ENCODE data around the gene KCNJ15. TPM values are rescaled to one million over a fixed set of nuclear protein-coding genes. Genes with fewer than 3 reads are reported as not detected.

The KCNJ15 gene
- total RNA-seq, 2 donors from 2014 or later = not detected

- Histone ChIP-seq H3K9ac (ENCODE audit: extremely low read depth, low read length, poor library complexity, severe bottlenecking) (no peak overlapping the region), H3K4me3 (ENCODE audit: low read length) (no peak overlapping the region), H3K36me3 (ENCODE audit: control insufficient read depth, insufficient read depth, low read length) (no peaks in the 10 kb centered on the region), H3K9me3 (ENCODE audit: control insufficient read depth, low read length) (no peaks in the 10 kb centered on the region), H3K27ac (ENCODE audit: low read depth, low read length) (no peak overlapping the region), H3K4me1 (ENCODE audit: control insufficient read depth, insufficient read depth, low read length) (no peaks in the 10 kb centered on the region), H3K27me3 (ENCODE audit: control insufficient read depth, insufficient read depth, low read length, poor library complexity, severe bottlenecking) (no peaks in the 10 kb centered on the region)
- Mint-ChIP-seq H3K9me3 (no peaks in the 10 kb centered on the region), H3K27me3 (ENCODE audit: insufficient read depth) (peaks cover 2% of the 10 kb centered on the region), H3K4me1 (peaks cover 17% of the 10 kb centered on the region), H3K4me3 (no peak overlapping the region), H3K36me3 (ENCODE audit: low read depth) (no peaks in the 10 kb centered on the region), H3K27ac (no peak overlapping the region)
- no peak for DNase-seq
- no peak for TF ChIP-seq CTCF (conservative IDR thresholded peaks at IDR 0.05)
- WGBS, 2 experiments (ENCODE audit: insufficient coverage in 1 of 2, insufficient read length in 1 of 2) = 83 to 93% methylated on average over 1 to 3 of the region's 5 CpGs
These were observed 876 bp downstream of the KCNJ15 start for GRCh38 chr21:38257667-38258066.

GRCh38 chr21:38258521-38259485 is 2.0 kb downstream of the KCNJ15 start:
- Mint-ChIP-seq H3K27ac (no peak overlapping the region), H3K9me3 (no peaks in the 10 kb centered on the region), H3K27me3 (ENCODE audit: insufficient read depth) (peaks cover 2% of the 10 kb centered on the region), H3K4me3 (no peak overlapping the region), H3K36me3 (ENCODE audit: low read depth) (no peaks in the 10 kb centered on the region), H3K4me1 (peaks cover 17% of the 10 kb centered on the region)
- WGBS, 2 experiments (ENCODE audit: insufficient coverage in 1 of 2, insufficient read length in 1 of 2) = 92 to 93% methylated on average over 7 to 14 of the region's 17 CpGs
- Histone ChIP-seq H3K27ac (ENCODE audit: low read depth, low read length) (no peak overlapping the region), H3K4me3 (ENCODE audit: low read length) (no peak overlapping the region), H3K9ac (ENCODE audit: extremely low read depth, low read length, poor library complexity, severe bottlenecking) (no peak overlapping the region), H3K27me3 (ENCODE audit: control insufficient read depth, insufficient read depth, low read length, poor library complexity, severe bottlenecking) (no peaks in the 10 kb centered on the region), H3K4me1 (ENCODE audit: control insufficient read depth, insufficient read depth, low read length) (no peaks in the 10 kb centered on the region), H3K36me3 (ENCODE audit: control insufficient read depth, insufficient read depth, low read length) (no peaks in the 10 kb centered on the region), H3K9me3 (ENCODE audit: control insufficient read depth, low read length) (no peaks in the 10 kb centered on the region)
- TF ChIP-seq CTCF (conservative IDR thresholded peaks at IDR 0.05) = no peak
- no peak for DNase-seq

- Mint-ChIP-seq H3K9me3 (no peaks in the 10 kb centered on the region), H3K27me3 (ENCODE audit: insufficient read depth) (peaks cover 2% of the 10 kb centered on the region), H3K27ac (no peak overlapping the region), H3K36me3 (ENCODE audit: low read depth) (no peaks in the 10 kb centered on the region), H3K4me1 (peaks cover 17% of the 10 kb centered on the region), H3K4me3 (no peak overlapping the region)
- H3K9ac ChIP-seq (ENCODE audit: extremely low read depth, low read length, poor library complexity, severe bottlenecking) = no peak overlapping the region
- TF ChIP-seq CTCF (conservative IDR thresholded peaks at IDR 0.05) = no peak
- H3K27me3 ChIP-seq (ENCODE audit: control insufficient read depth, insufficient read depth, low read length, poor library complexity, severe bottlenecking) = no peaks in the 10 kb centered on the region
- WGBS, 2 experiments (ENCODE audit: insufficient coverage in 1 of 2, insufficient read length in 1 of 2) = 97 to 100% methylated on average over 1 to 2 of the region's 2 CpGs
- no peaks in the 10 kb centered on the region for H3K36me3 ChIP-seq (ENCODE audit: control insufficient read depth, insufficient read depth, low read length)
- no peaks in the 10 kb centered on the region for H3K9me3 ChIP-seq (ENCODE audit: control insufficient read depth, low read length)
- H3K4me1 ChIP-seq (ENCODE audit: control insufficient read depth, insufficient read depth, low read length) = no peaks in the 10 kb centered on the region
- DNase-seq = no peak
- H3K27ac ChIP-seq (ENCODE audit: low read depth, low read length) = no peak overlapping the region
- no peak overlapping the region for H3K4me3 ChIP-seq (ENCODE audit: low read length)
These were observed 2.9 kb downstream of the KCNJ15 start for GRCh38 chr21:38259665-38260064.

Data from endodermal cell (in vitro differentiated cells).